ENCODE results near the gene TMPRSS2.
"Not testable (repeated sequence)": the region's sequence is repeated elsewhere in the genome, so short reads cannot be mapped to it uniquely, and the experiment has no call there.

Gene TMPRSS2

DNA sequence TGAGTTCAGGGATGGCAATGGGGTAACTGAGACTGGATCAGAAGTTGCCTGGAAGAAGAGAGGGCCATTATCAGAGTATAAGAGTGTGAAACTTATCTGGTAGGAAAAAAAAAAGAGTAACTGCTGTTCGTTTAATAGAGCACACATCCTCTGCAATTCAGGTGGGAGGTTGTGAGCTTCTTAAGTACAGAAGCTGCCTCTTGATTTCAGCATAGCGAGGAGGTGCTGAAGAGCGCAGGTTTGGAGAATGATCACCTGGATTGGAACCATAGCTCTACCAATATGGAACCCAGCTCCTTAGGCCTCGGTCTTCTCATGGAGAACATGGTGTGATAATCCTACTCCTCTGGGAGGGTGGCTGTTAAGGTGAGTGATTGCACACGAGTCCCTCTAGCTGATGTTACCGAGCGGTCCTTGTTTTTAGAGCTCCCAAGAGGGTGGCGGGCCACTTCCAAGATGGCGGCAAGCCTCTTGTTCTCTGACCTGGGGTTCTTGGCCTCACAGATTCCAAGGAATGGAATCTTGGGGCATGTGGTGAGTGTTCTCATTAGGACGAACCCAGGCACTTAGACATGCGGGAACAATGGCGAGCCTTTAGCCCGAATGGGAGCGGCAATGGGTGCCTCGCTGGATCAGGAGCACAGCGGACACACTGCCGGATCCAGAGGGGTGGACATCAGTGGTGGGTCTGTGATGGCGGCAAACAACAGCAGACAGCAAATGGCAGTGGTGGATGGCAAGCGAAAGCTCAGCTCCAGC lies 85.2 kb downstream of the TMPRSS2 start:
- Histone ChIP-seq H3K27ac (no peak overlapping the region), H4K20me1 (no peaks in the 10 kb centered on the region), H3K4me1 (peaks cover 71% of the 10 kb centered on the region), H3K36me3 (no peaks in the 10 kb centered on the region), H3K9me3 (peaks cover 7% of the 10 kb centered on the region), H3K9ac (no peak overlapping the region), H3K4me3 (no peak overlapping the region), H3K4me2 (peak overlapping the region; percentile 6; the same call in 1 of the 2 replicates), H3K27me3 (peaks cover 21% of the 10 kb centered on the region)
- no peak for TF ChIP-seq Cebpa-rat (IDR thresholded peaks at IDR 0.05)

- H3K27me3 ChIP-seq, H3K36me3 ChIP-seq, H4K20me1 ChIP-seq: not testable (repeated sequence)
- H3K9me3 ChIP-seq, result peaks cover 13% of the 10 kb centered on the region
- H3K4me2 ChIP-seq, result peak overlapping the region; percentile 99
- peak overlapping the region; percentile 80; the same call in 1 of the 2 replicates for H3K9ac ChIP-seq
- H3K27ac ChIP-seq, result 0 out of 2 replicates have a peak overlapping the region, but pooled peaks have one; percentile 87
- H3K4me3 ChIP-seq, result peak overlapping the region; percentile 71
- peaks cover 58% of the 10 kb centered on the region for H3K4me1 ChIP-seq
Measured at GRCh38 chr21:41420998-41421397, 87.0 kb downstream of the TMPRSS2 start.

- H3K4me3 ChIP-seq, result peak overlapping the region; percentile 71
- peak overlapping the region; percentile 80 for H3K9ac ChIP-seq
- no peaks in the 10 kb centered on the region for H3K27me3 ChIP-seq
- H3K4me2 ChIP-seq, result peak overlapping the region; percentile 99
- H4K20me1 ChIP-seq, result no peaks in the 10 kb centered on the region
- H3K27ac ChIP-seq, result peak overlapping the region; percentile 87
- TF ChIP-seq Cebpa-rat (IDR thresholded peaks at IDR 0.05), result no peak
- H3K4me1 ChIP-seq, result peaks cover 52% of the 10 kb centered on the region
- H3K36me3 ChIP-seq, result no peaks in the 10 kb centered on the region
- H3K9me3 ChIP-seq, result peaks cover 17% of the 10 kb centered on the region
Measured at GRCh38 chr21:41419921-41420862, 87.8 kb downstream of the TMPRSS2 start.

GRCh38 chr21:41418956-41419680 lies 88.8 kb downstream of the TMPRSS2 start:
- TF ChIP-seq Cebpa-rat (IDR thresholded peaks at IDR 0.05), result no peak
- H3K9me3 ChIP-seq, result peaks cover 17% of the 10 kb centered on the region
- H3K4me1 ChIP-seq, result peaks cover 44% of the 10 kb centered on the region
- no peaks in the 10 kb centered on the region for H3K36me3 ChIP-seq
- H3K27me3 ChIP-seq, result no peaks in the 10 kb centered on the region
- no peak overlapping the region for H3K4me3 ChIP-seq
- H3K9ac ChIP-seq, result no peak overlapping the region
- 0 out of 2 replicates have a peak overlapping the region, but pooled peaks have one; percentile 87 for H3K27ac ChIP-seq
- peak overlapping the region; percentile 24 for H3K4me2 ChIP-seq
- H4K20me1 ChIP-seq, result no peaks in the 10 kb centered on the region

GRCh38 chr21:41418393-41418792 lies 89.6 kb downstream of the TMPRSS2 start:
- no peaks in the 10 kb centered on the region for H3K27me3 ChIP-seq
- TF ChIP-seq Cebpa-rat (IDR thresholded peaks at IDR 0.05), result no peak
- no peak overlapping the region for H3K9ac ChIP-seq
- peaks cover 17% of the 10 kb centered on the region for H3K9me3 ChIP-seq
- no peak overlapping the region for H3K27ac ChIP-seq
- no peaks in the 10 kb centered on the region for H4K20me1 ChIP-seq
- no peaks in the 10 kb centered on the region for H3K36me3 ChIP-seq
- peak overlapping the region; percentile 24; the same call in 1 of the 2 replicates for H3K4me2 ChIP-seq
- H3K4me3 ChIP-seq, result no peak overlapping the region
- H3K4me1 ChIP-seq, result peaks cover 37% of the 10 kb centered on the region

GRCh38 chr21:41417505-41417904 lies 90.5 kb downstream of the TMPRSS2 start:
- H3K4me1 ChIP-seq, result peaks cover 31% of the 10 kb centered on the region
- H3K9me3 ChIP-seq, result peaks cover 17% of the 10 kb centered on the region
- not testable (repeated sequence) for H3K4me2 ChIP-seq, H3K4me3 ChIP-seq, H3K27ac ChIP-seq, H3K9ac ChIP-seq, H3K36me3 ChIP-seq, H3K27me3 ChIP-seq, H4K20me1 ChIP-seq

Measured in BLaER1 (cell line).